H1 (cell line): ENCODE results near the gene SCAPER. TPM values are rescaled to one million over a fixed set of nuclear protein-coding genes. Genes with fewer than 3 reads are reported as not detected.

Source experiments
- CTCF ChIA-PET: fragments of 300-600 bp; sonication (Branson Sonifier 250); formaldehyde crosslinking; loops from one replicate; lab custom pipeline; 2021; ENCODE audit not compliant: partially characterized antibody; lab: Charles Lee
- POLR2A ChIA-PET: fragments of 300-600 bp; sonication (Branson Sonifier 250); formaldehyde crosslinking; loops from one replicate; lab custom pipeline; 2021; ENCODE audit warnings: inconsistent platforms; ENCODE audit not compliant: partially characterized antibody; lab: Charles Lee
- DNase-seq, 2 experiments: peaks; one replicate each; pipeline versions ENCODE4 v3.0.0 to v3.0.0-alpha.2; 2010 to 2022; ENCODE audit warnings: low spot score in 2 of 2, low read depth in 1 of 2, mixed read lengths in 1 of 2
- FAIRE-seq: peaks from 2 replicates; lab custom pipeline; 2011; peaks lifted over from hg19 to GRCh38; lab: Jason Lieb, UNC
- H2AFZ ChIP-seq: 2 replicates; pipeline ENCODE4 v1.8.1; 2012; ENCODE audit warnings: low read length, inconsistent platforms
- H2AK5ac ChIP-seq: 2 replicates; pipeline ENCODE4 v1.6.1; 2013; ENCODE audit warnings: low read depth, low read length
- H2BK120ac ChIP-seq: replicated peaks from 2 replicates; pipeline ENCODE3; 2013; ENCODE audit warnings: low read depth, low read length, inconsistent platforms
- H2BK12ac ChIP-seq: 2 replicates; pipeline ENCODE4 v1.6.1; 2013; ENCODE audit warnings: low read depth, low read length
- H2BK15ac ChIP-seq: 2 replicates; pipeline ENCODE4 v1.6.1; 2013; ENCODE audit warnings: low read length
- H2BK20ac ChIP-seq: 2 replicates; pipeline ENCODE4 v1.6.1; 2013; ENCODE audit warnings: low read length
- H2BK5ac ChIP-seq: 2 replicates; pipeline ENCODE4 v1.6.1; 2013; ENCODE audit warnings: low read depth, low read length
- H3K14ac ChIP-seq: 2 replicates; pipeline ENCODE4 v1.6.1; 2013; ENCODE audit warnings: inconsistent platforms; ENCODE audit not compliant: insufficient read length
- H3K18ac ChIP-seq: 2 replicates; pipeline ENCODE4 v1.6.1; 2013; ENCODE audit warnings: low read length; ENCODE audit errors: extremely low read depth
- H3K23ac ChIP-seq: 2 replicates; pipeline ENCODE4 v1.6.1; 2013; ENCODE audit warnings: inconsistent platforms; ENCODE audit not compliant: insufficient read length
- H3K23me2 ChIP-seq: 2 replicates; pipeline ENCODE4 v1.6.1; 2013; ENCODE audit warnings: low read depth, low read length
- H3K27ac ChIP-seq: 2 replicates; pipeline ENCODE4 v1.6.1; 2011; ENCODE audit warnings: low read depth, low read length, inconsistent platforms
- H3K27me3 ChIP-seq, 4 experiments: replicated peaks in 1 of 4; 1 replicate in 1 of 4; 2 replicates in 3 of 4; pipeline versions ENCODE4 v1.6.1 to v1.8.1; 2011 to 2013; ENCODE audit warnings: low read length in 3 of 4, mild to moderate bottlenecking in 3 of 4, inconsistent platforms in 2 of 4, mixed read lengths in 2 of 4, moderate library complexity in 1 of 4; ENCODE audit not compliant: control insufficient read depth in 3 of 4, insufficient read depth in 3 of 4; ENCODE audit errors: extremely low read depth in 1 of 4
- H3K36me3 ChIP-seq, 4 experiments: 2 replicates each; pipeline versions ENCODE4 v1.6.1 to v1.8.1; 2011 to 2013; ENCODE audit warnings: mild to moderate bottlenecking in 4 of 4, low read length in 3 of 4, moderate library complexity in 2 of 4, control low read depth in 1 of 4, inconsistent platforms in 1 of 4; ENCODE audit not compliant: insufficient read depth in 4 of 4, control insufficient read depth in 2 of 4
- H3K4ac ChIP-seq: replicated peaks from 2 replicates; pipeline ENCODE3; 2013; ENCODE audit warnings: low read length, low read depth, mixed read lengths, inconsistent platforms; ENCODE audit not compliant: insufficient read length
- H3K4me1 ChIP-seq, 4 experiments: replicated peaks in 1 of 4; 1 replicate in 1 of 4; 2 replicates in 3 of 4; pipeline versions ENCODE4 v1.6.1 to v1.8.1; 2011 to 2013; ENCODE audit warnings: low read length in 3 of 4, inconsistent platforms in 2 of 4, mixed read lengths in 1 of 4; ENCODE audit not compliant: insufficient read depth in 4 of 4, control insufficient read depth in 3 of 4
- H3K4me2 ChIP-seq, 2 experiments: 2 replicates each; pipeline versions ENCODE4 v1.6.1 to v1.8.1; 2011 to 2013; ENCODE audit warnings: low read depth in 2 of 2, low read length in 2 of 2, control low read depth in 1 of 2, inconsistent platforms in 1 of 2, mild to moderate bottlenecking in 1 of 2; ENCODE audit not compliant: insufficient read depth in 1 of 2
- H3K4me3 ChIP-seq, 4 experiments: fragments of 200-600, 300-600 bp in 1 of 4; sonication (generic), shearing (Covaris generic), sonication (Bioruptor Twin) in 1 of 4; 2 replicates each; pipeline versions ENCODE4 v1.5.1 to v1.8.1; 2011 to 2016; ENCODE audit warnings: low read length in 4 of 4, low read depth in 3 of 4, control low read depth in 2 of 4, inconsistent platforms in 2 of 4, mild to moderate bottlenecking in 2 of 4, mixed read lengths in 1 of 4, moderate library complexity in 1 of 4; ENCODE audit not compliant: insufficient read depth in 2 of 4; ENCODE audit errors: extremely low read depth in 1 of 4
- H3K56ac ChIP-seq: replicated peaks from 2 replicates; pipeline ENCODE3; 2013; ENCODE audit warnings: low read depth, mild to moderate bottlenecking, mixed read lengths, low read length, inconsistent platforms; ENCODE audit not compliant: insufficient read length
- H3K79me1 ChIP-seq: 2 replicates; pipeline ENCODE4 v1.6.1; 2013; ENCODE audit warnings: low read depth, low read length, control low read depth
- H3K79me2 ChIP-seq, 2 experiments: 2 replicates each; pipeline versions ENCODE4 v1.6.1 to v1.8.1; 2012 to 2013; ENCODE audit warnings: low read length in 2 of 2, mild to moderate bottlenecking in 2 of 2, inconsistent platforms in 1 of 2; ENCODE audit not compliant: insufficient read depth in 2 of 2, control insufficient read depth in 1 of 2
- H3K9ac ChIP-seq, 4 experiments: replicated peaks in 1 of 4; 1 replicate in 1 of 4; 2 replicates in 3 of 4; pipeline versions ENCODE4 v1.6.1 to v1.8.1; 2011 to 2013; ENCODE audit warnings: low read depth in 3 of 4, low read length in 3 of 4, control low read depth in 2 of 4, mild to moderate bottlenecking in 2 of 4, moderate library complexity in 2 of 4, inconsistent platforms in 1 of 4; ENCODE audit errors: extremely low read depth in 1 of 4
- H3K9me3 ChIP-seq, 2 experiments: 2 replicates each; pipeline versions ENCODE4 v1.6.1 to v1.8.1; 2012 to 2013; ENCODE audit warnings: mild to moderate bottlenecking in 2 of 2, moderate library complexity in 2 of 2, control low read depth in 1 of 2, inconsistent platforms in 1 of 2, low read depth in 1 of 2, low read length in 1 of 2, mixed read lengths in 1 of 2; ENCODE audit not compliant: insufficient read depth in 2 of 2
- H4K20me1 ChIP-seq, 2 experiments: replicated peaks in 1 of 2; 2 replicates each; pipeline versions ENCODE3 to v1.8.1; 2011 to 2013; ENCODE audit warnings: inconsistent platforms in 2 of 2, low read length in 2 of 2, mild to moderate bottlenecking in 1 of 2; ENCODE audit not compliant: insufficient read depth in 2 of 2, control insufficient read depth in 1 of 2
- H4K5ac ChIP-seq: 2 replicates; pipeline ENCODE4 v1.6.1; 2013; ENCODE audit warnings: low read length, low read depth, mixed read lengths, inconsistent platforms; ENCODE audit not compliant: insufficient read length
- H4K8ac ChIP-seq: 2 replicates; pipeline ENCODE4 v1.8.0; 2013; ENCODE audit warnings: mild to moderate bottlenecking, moderate library complexity, low read length, inconsistent platforms; ENCODE audit not compliant: insufficient read depth; ENCODE audit errors: extremely low read depth
- H4K91ac ChIP-seq: replicated peaks from 2 replicates; pipeline ENCODE3; 2013; ENCODE audit warnings: low read length, mixed read lengths, inconsistent platforms; ENCODE audit not compliant: insufficient read length
- ATF3 ChIP-seq: IDR thresholded peaks from 2 replicates; pipeline ENCODE4 v1.6.1; 2011; ENCODE audit warnings: low read depth, mild to moderate bottlenecking, low read length; ENCODE audit not compliant: insufficient read depth
- CHD1 ChIP-seq: IDR thresholded peaks from 2 replicates; pipeline ENCODE4 v1.6.1; 2012; ENCODE audit warnings: low read depth, low read length, improper control_type of control experiment
- CTBP2 ChIP-seq: IDR thresholded peaks from 2 replicates; pipeline ENCODE4 v1.7.0; 2011; ENCODE audit warnings: borderline replicate concordance, mild to moderate bottlenecking, moderate library complexity, mixed read lengths, low read length; ENCODE audit not compliant: insufficient read depth, insufficient read length
- GTF2F1 ChIP-seq: IDR thresholded peaks from 2 replicates; pipeline ENCODE4 v1.6.1; 2012; ENCODE audit warnings: low read depth, low read length, improper control_type of control experiment, borderline replicate concordance
- KDM4A ChIP-seq: IDR thresholded peaks from one replicate; pipeline ENCODE4 v1.7.1; 2012; ENCODE audit warnings: low read depth, mild to moderate bottlenecking, moderate library complexity, low read length, inconsistent platforms; ENCODE audit not compliant: severe bottlenecking
- NANOG ChIP-seq: IDR thresholded peaks from 2 replicates; pipeline ENCODE4 v1.6.1; 2011; ENCODE audit warnings: low read length, low read depth, mild to moderate bottlenecking, inconsistent platforms; ENCODE audit not compliant: insufficient read depth, poor library complexity, severe bottlenecking
- TEAD4 ChIP-seq: IDR thresholded peaks from 2 replicates; pipeline ENCODE4 v1.6.1; 2012; ENCODE audit warnings: low read depth, low read length, inconsistent platforms, mixed read lengths
- WGBS, 2 experiments: shearing (Covaris generic) in 1 of 2; methylation state at CpG; one replicate each; pipeline versions ENCODE4 v1.1.6 to v1.1.7; 2013 to 2015; ENCODE audit warnings: low lambda C conversion rate in 2 of 2, mixed read lengths in 2 of 2, inconsistent platforms in 1 of 2, low coverage in 1 of 2, missing lambda C conversion rate in 1 of 2; ENCODE audit not compliant: insufficient replicate concordance in 2 of 2, insufficient coverage in 1 of 2, insufficient read length in 1 of 2; ENCODE audit errors: extremely low coverage in 1 of 2, missing lambda C conversion rate in 1 of 2; 5-methylcytosine and 5-hydroxymethylcytosine counted together
- polyA plus RNA-seq, 7 experiments: library from polyadenylated mRNA; depleted of rRNA in 3 of 7; stranded (reverse) in 5 of 7; unstranded in 2 of 7; fragments of >200 nt in 5 of 7; fragments of 200-250 nt in 2 of 7; gene quantifications; 1 replicate in 5 of 7; 2 replicates in 1 of 7; 4 replicates in 1 of 7; pipeline versions ENCODE4 v1.2.1 to v1.2.3, GENCODE V29; 2011 to 2013; ENCODE audit warnings: missing spikeins in 2 of 7, mixed read lengths in 2 of 7
- total RNA-seq: library from RNA; stranded (reverse); fragmentation: NEBNext Ultra II Directional; extraction: Animal tissue kit (Norgen Biotek cat#: 25700); gene quantifications from 2 replicates; pipeline ENCODE4 v1.2.1, GENCODE V29; 2021
- TF ChIP-seq, protein P1 (sequence below): IDR thresholded peaks from 2 replicates; pipeline ENCODE4 v1.6.1; 2012; ENCODE audit warnings: inconsistent platforms

SCAPER gene
- total and polyA plus RNA-seq, 2 of the 8 experiments (the other 6 are each of a cell fraction or from before 2014, with no cell fraction given): 1.6 to 6.8 TPM

GRCh38 chr15:76669521-76670207, 235.5 kb downstream of the SCAPER start:
- no peak overlapping the region for H3K4ac ChIP-seq
- WGBS, 2 experiments: 93 to 100% methylated on average over 1 to 4 of the region's 4 CpGs
- no peak overlapping the region for H3K27ac ChIP-seq
- no peaks in the 10 kb centered on the region for H3K79me1 ChIP-seq
- H2BK12ac ChIP-seq: no peak overlapping the region
- no peak overlapping the region for H3K4me2 ChIP-seq
- no peaks in the 10 kb centered on the region for H3K36me3 ChIP-seq
- H2BK120ac ChIP-seq: no peak overlapping the region
- H4K5ac ChIP-seq: no peak overlapping the region
- H2BK20ac ChIP-seq: no peak overlapping the region
- H3K18ac ChIP-seq: no peak overlapping the region
- H2BK15ac ChIP-seq: no peak overlapping the region
- DNase-seq (no peak), FAIRE-seq (no peak)
- no peak overlapping the region for H4K8ac ChIP-seq
- no peaks in the 10 kb centered on the region for H3K27me3 ChIP-seq
- H2AK5ac ChIP-seq: no peak overlapping the region
- ChIA-PET POLR2A (no interaction called here), CTCF (no interaction called here)
- no peaks in the 10 kb centered on the region for H3K79me2 ChIP-seq
- no peak overlapping the region for H4K91ac ChIP-seq
- H3K9ac ChIP-seq: no peak overlapping the region
- H3K56ac ChIP-seq: no peak overlapping the region
- no peak overlapping the region for H3K14ac ChIP-seq
- H3K9me3 ChIP-seq: no peaks in the 10 kb centered on the region
- no peaks in the 10 kb centered on the region for H3K4me1 ChIP-seq
- no peak overlapping the region for H2AFZ ChIP-seq
- H2BK5ac ChIP-seq: no peak overlapping the region
- H3K4me3 ChIP-seq: no peak overlapping the region
- H3K23me2 ChIP-seq: no peaks in the 10 kb centered on the region
- TF ChIP-seq, protein P1, sequence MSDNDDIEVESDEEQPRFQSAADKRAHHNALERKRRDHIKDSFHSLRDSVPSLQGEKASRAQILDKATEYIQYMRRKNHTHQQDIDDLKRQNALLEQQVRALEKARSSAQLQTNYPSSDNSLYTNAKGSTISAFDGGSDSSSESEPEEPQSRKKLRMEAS: no peak
- TF ChIP-seq GTF2F1: no peak
- TF ChIP-seq ATF3: no peak
- no peak for TF ChIP-seq NANOG
- no peak for TF ChIP-seq TEAD4
- no peak for TF ChIP-seq KDM4A
- TF ChIP-seq CHD1: no peak
- TF ChIP-seq CTBP2: no peak
- no peak overlapping the region for H3K23ac ChIP-seq
- no peaks in the 10 kb centered on the region for H4K20me1 ChIP-seq
